GM21390 (cell line): ENCODE data around the gene VEZF1.

ENCODE experiments used
- ATAC-seq: cut with Tn5 transposase; IDR thresholded peaks from one replicate; pipeline ENCODE4 v1.9.1; 2021; ENCODE audit not compliant: unreplicated experiment

VEZF1 gene

DNA sequence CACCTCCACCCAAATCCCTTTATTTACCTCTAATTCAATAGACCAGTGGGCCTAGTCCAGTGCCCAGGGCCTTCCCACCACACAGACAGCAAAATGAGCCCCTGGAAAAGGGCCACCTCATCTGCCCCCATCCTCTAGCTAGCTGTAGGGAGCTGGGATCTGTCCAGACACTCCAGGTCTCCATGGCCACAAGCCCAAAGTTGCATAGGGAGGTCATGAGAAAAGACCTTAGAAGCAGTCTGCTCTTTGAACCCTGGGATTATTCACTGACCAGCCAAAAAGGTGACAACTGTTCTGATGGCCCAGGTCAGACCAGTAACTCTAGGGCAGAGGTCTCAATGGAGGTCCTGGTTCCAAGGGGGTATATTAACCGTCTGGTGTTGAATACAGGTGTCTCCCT is 34.8 kb downstream of the VEZF1 start:
- ATAC-seq: no peak

DNA sequence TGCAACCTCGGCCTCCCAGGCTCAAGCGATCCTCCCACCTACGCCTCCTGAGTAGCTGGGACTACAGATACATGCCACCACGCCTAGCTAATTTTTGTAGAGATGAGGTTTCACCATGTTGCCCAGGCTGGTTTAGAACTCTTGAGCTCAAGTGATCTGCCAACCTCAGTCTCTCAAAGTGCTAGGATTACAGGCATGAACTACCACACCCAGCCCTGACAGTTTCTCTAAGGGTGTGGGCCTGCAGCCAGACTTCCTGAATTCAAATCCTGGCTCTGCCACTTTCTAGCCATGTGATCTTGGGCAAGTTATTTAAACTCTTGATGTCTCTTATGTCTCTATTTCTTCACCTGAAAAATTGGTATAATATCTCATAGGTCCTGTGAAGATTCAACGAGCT is 38.4 kb downstream of the VEZF1 start:
- ATAC-seq: no peak

DNA sequence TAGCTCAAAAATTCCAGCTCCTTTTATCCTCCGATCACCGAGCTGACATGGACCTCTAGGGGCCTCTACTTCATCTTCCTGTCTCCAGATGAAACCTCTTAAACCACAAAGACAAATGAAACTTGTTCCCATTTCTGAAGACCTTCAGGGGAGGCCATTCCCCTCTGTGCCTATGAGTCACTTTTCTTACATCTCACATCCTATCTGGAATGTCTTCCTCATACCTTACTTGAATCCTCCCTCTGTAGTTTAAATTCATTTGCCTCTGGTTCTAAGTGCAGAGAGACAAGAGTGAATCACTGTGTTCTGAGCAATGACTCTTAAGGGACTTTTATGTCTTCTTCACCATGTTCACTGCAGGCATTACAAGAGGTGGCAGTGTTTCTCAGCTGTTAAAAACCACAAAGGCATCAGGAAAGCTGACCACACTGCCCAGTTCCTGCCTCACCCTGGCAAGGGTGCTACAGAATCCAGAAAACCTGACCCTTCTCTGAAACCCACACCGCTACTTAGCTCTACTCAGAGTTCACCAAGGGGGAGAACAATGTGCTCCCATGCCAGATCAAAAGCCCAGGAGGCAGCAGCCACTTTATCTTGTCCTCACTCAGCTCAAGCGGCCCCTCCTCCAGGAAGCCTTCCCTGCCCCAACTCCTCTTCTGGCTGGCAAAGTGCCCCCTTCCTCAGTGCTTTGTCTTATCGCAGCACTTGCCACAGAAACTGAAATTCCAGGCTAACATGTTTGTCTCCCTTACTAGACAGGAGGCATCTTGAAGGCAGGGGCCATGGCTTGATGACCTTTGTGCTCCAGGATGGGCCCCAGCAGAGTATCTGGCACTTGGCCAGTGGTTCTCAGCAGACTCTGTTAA is 39.3 kb downstream of the VEZF1 start:
- no peak for ATAC-seq

DNA sequence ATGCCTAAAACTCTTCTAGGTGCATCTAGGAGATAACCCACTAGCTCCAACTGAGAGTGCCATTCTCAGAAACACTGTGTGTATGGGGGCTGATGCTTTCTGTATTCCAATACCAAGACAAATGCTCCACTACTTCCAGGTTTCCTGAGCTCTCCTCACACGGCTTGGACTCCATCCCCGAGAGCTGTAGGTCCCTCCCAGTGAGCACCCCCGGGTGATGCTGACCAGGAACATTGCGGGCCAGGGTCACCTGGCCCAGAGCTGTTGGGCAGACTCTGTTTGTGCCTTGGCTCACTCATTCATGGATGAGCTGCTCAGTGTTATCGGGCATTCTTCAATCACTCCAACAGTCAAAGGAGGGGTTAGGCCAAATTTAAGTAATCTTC is 39.9 kb downstream of the VEZF1 start:
- ATAC-seq: no peak

DNA sequence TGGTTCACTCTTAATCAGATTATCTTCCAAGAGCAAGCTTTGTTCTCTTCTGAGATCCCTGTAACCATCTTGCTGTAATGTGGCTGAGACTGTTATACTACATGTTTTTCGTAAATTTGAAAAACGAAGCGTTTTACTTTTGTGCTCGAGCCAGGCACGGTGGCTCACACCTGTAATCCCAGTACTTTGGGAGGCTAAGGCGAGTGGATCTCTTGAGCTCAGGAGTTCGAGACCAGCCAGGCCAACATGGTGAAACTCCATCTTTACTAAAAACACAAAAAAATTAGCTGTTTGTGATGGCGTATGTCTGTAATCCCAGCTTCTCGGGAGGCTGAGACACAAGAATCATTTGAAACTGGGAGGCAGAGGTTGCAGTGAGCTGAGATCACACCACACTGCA is 40.7 kb downstream of the VEZF1 start:
- ATAC-seq: no peak

DNA sequence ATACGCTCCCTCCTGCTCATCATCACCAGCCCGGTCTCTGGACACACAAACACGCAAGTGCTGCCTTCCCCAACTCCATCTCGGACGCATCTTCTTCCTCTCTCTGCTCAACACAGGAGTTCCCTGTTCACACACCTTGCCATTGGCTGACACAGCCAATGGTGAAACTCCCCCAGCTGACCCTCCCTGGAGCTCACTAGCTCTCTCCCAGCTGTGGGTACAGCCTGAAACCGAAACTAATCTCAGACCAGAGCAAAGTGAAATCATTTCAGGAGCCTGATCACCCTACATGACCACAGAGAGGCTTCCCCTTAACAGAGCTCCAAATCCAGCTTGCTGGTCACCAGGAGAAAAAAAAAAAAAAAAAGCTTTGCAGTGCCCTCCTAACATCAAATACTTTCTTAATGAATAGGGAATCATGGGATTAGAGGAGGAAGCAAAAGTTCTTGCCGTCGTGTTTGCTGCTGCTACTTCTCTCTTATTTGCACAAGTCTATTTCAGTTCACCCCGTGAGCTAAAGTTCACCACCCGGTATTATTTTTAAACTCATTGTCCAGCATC is 41.2 kb downstream of the VEZF1 start:
- ATAC-seq: peak; percentile 90

DNA sequence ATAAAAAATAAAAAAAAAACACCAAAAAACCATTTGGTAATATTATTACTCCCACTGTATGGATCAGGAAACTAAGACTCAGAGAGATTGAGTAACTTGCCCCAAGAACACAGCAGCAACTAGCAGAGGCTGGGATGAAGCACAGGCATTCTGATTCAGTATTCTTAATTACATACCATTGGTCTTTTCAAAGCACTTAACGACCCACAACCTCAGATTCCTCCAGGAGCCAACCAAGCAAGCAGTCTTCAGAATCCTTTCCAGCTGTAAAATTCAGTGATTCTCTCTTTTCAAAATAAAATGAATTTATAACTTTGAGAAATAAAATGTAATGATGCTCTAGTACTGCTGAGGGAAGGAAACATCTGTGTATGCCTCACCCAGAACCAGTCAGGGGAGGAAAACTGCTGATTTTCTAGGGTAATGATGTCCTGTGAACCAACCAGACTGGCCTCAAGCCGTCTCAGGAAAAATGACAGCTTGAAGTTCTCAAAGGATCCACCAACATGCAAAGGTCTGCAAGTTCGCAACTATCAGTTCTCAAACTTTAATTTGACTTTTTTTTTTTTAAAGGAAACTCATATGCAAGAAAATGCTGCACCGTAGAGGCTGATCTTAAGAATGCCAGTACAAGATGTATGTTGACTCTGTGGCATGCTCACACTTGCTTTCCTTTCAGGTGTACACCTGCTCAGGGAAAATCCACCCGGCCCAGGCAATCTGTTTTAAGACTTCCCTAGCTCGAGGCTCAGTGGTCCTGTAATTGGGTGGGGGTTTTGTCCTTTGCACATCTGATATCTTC is 41.9 kb downstream of the VEZF1 start:
- ATAC-seq: no peak

DNA sequence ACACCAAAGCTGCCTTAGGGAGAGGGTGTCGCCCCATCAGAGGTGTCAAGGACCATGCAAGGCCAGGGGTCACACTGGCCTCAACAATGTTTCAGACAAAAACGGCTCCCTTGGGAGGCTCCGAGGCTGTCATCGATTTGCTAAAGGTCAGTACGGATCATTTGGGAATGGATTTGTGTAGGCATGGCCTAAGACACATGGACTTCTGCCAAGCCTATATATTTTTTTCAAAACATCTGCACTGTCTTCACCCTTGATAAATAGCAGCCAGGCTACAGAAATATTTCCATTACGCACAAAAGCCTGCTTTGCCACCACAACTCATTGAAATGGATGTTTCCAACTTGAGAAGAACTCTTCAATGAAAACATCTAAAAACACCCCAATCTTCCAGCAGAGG is 43.1 kb downstream of the VEZF1 start:
- no peak for ATAC-seq

DNA sequence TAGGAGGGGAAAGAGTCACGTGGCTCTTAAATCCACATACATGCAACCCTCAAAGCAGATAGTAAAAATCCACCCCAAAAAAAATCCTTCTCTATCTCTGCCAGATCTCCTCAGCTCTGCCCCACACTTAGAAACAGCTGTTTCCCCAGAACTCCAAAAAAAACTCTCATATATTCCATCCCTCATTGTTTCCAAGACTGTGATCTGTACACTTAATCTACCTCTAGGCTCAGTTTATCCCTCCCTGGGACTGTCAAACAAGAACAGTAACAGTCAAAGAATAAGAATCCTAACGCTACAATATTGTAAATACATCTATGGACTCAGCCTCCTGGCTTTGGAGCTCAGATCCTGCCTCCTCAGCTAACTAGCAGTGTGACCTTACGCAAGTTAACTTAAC is 44.4 kb downstream of the VEZF1 start:
- ATAC-seq: no peak

DNA sequence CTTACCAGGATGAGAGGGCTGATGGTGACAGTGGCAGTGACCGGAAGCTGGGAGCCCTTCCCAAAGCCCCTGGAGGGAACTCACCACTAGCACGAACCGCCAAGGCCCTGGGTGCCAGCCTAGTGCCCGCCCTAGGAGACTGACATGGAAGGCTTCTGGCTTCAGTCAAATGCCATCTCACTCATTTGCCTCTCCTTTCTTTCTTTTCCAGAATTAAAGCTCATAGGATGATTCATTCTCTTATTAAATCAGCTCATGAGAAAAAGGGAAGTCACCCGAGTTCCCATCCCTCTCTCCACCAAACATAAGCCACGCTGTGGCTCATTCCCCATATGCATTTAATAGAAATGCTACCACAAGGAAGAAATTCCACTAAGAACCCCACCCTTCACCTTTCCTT is 44.9 kb downstream of the VEZF1 start:
- ATAC-seq: no peak

DNA sequence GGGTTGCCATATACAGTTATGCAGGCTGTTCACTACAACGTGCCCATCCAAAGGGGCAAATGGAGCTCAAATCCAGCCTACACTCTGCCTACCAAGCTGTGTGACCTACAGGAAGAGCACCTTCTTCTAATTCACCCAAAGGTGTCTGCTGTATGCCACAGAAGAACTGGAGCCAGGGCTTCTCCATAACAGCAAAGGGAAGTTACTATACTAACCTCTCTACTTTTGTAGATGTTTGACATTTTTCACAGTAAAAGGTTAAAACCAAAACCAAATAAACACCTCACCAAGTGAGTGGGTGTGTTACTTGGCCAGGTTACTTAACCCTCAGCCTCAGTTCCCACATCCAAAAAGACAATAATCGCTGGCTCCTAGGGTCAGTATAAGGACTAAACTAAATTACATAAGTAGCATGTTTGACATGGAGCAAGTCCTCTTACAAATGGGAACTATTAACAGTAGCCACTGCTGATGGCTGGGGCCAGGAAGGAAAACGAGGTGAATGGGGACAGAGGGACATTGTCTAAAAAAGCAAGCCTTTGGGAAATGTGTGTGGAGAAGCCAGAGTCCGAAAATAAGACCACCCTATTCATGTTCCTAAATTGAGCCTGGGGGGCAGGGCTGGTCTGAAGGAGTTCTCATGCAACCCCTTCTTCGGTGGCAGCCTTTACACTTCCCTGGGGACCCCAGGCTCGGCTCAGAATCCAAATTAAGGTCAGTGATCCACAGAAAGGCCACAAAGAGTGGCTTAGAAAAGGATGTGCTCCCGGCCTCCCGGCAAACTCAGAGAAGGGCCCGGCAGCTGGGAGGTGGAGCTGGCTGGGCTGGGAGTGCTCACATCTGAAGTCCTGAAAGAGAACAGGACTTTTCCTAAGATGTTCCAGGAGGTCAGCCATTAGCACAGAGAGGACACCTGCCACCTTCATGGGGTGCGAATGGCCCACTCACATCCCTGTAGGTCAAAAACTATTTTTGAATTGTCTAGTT is 46.4 kb downstream of the VEZF1 start:
- no peak for ATAC-seq

DNA sequence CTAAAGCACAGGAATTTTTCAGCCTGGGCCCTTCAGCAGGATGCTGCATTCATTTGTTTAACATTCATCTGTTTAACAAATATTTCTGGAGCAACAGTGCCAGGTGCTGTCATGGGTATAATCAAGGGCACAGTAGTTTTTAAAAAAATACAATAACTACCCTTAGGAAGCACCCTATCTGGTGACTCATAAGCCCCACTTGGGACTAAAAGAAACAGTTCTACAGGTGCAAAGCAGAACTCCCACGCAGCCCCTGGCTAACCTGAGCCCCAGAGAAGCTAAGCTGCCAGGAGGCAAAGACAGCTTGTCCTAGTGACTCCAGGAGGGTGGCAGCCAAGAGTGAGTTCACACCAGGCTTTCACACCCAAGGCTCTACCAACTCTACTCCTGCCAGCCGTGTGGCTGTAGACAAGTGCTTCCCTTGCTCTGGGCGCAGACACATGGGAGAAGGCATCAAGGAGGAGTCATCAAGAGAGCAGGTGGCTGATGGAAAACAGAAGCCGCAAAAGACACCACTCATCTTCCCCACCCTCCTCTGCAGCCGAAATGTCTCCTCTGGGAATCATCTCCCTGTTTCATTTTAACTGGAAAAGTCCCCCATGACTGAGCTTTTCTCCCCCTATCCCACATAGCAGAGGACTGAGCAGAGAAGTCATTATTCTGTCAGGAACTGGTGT is 47.3 kb downstream of the VEZF1 start:
- no peak for ATAC-seq

DNA sequence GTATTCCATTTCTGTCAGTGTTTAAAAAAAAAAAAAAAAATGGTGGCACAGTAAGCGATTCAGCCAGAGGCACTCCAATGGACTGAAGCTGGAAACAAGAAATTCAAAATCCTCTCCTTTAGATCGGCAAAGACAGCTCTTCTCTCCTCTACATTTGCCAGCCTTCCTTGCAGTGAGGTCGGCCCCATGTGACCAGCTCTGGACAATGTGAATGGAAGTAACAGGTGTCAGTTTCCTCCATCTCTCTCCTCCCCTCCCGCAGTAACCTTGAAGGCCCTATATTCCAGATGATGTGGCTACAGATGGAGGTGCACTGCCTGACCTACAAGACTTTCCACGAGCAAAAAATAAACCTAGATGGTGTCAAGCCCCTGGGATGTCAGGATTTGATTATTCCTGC is 47.8 kb downstream of the VEZF1 start:
- no peak for ATAC-seq

DNA sequence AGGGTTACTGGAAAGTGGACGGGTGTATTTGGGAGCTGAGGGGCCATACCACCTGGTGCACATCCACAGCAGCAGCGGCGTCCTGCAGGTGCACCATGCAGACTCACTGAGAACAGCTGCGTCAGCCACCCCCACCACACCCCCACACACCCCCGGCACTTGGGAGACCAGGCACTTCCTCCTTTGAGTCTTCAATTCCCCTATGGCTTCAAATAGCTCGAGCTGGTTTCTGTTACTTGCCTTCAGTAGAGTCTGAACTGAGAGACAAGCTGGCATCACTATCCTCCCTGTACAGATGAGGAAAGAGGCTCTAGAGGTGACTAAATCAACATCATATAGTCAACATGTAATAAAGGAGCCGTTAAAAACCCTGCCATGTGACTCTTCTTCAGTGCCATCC is 48.3 kb downstream of the VEZF1 start:
- peak; percentile 73 for ATAC-seq

DNA sequence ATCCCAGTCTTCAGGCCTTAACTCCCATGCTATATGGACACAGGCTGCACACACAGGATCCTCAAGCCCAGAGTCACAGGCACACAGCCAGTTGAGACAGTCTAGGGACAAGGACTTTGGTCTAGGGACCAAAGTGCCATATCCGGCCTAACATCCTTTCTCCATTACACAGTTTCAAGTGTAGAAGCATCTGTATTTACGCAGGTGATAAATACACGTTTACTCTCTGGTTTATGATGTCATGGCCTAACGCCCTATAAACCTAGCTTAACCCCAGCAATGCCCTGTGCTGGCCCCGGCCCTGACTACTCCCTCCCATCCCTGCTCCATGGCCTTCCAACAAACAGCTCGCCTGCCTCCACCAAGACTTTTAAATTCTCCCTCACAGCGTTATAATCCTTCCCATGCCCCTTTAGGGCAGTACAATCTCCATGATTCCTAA is 50.0 kb downstream of the VEZF1 start:
- ATAC-seq: no peak

DNA sequence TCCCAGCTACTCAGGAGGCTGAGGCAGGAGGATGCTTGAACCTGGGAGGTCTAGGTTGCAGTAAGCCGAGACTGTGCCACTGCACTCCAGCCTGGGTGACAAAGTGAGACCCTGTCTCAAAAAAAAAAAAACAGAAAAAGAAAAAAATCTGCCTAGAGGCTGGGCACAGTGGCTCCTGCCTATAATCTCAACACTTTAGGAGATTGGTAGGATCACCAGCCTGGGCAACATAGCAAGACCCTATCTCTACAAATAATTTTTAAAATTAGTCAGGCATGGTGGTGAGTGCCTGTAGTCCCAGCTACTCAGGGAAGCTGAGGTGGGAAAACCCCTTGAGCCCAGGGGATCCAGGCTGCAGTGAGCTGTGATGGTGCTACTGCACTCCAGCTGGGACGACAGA is 50.6 kb downstream of the VEZF1 start:
- ATAC-seq: no peak

DNA sequence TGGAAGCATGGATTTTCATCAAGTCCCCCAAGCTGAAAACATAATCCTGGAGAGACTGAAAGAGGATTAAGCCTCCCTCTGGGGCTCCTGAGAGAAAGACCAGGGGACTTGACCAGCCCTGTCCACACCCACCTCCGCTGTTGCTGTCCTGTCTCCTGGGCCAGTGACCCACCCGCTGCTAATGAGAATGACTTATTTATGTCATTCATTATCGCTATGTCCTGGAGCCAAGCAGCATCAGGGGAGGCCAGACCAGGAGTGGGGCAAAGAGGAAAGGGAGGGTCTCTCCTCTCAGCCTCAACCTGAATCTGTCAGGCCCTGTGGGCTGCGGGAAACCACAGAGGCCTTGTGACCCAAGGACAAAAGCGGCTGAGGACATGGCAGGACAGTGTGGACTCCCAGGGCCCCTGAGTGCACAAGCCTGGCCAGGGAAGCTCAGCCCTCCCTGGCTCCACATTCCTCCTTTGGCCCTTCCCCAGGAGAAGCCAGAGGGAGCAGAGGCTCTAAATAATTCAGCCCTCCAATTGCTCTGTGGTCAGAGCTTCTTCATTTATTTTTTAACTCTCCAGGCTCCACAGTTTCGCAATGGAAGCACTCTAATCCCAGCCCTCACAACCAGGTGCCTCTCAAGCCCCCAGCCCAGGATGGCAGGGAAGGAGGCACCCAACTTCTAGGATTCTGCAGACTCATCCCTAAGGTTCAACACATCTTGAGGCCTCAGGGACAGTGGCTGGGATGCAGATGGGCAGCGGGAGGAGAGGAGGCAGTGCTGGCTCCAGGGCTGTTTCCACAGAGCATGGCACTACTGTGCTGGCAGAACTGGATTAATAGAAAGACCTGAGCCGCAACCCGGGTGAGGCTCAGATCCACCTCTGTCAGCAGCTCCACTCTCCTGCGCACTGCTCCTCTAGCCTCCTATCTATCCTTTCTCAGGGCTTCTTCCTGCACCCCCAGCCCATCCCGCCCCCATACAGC is 51.9 kb downstream of the VEZF1 start:
- ATAC-seq: no peak

DNA sequence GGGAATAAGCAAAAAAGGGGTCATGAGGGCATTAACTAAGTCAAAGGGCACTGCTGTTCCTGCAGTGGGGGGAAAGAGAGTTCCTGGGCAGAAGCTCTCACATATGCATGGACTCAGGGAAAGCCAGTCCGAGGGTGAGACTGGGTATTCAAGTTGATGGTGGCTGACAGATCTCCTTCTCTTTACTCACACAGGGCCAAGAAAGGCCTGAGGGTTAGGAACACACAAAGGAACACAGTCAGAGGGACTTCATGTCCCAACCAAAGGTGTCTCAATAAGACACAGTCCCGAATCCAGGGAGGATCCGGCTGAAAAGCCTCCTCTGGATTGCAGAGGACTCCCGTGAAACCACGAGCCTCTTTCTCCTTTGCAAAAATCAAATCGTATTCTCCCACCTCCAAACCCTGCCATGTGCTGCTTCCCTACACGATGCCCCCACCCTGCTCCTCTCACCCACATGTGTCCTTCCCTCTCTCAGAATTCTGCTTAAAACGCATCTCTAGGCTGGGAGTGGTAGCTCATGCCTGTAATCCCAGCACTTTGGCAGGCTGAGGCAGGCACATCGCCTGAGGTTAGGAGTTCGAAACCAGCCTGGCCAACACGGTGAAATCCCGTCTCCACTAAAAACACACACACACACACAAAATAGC is 56.4 kb downstream of the VEZF1 start:
- no peak for ATAC-seq

DNA sequence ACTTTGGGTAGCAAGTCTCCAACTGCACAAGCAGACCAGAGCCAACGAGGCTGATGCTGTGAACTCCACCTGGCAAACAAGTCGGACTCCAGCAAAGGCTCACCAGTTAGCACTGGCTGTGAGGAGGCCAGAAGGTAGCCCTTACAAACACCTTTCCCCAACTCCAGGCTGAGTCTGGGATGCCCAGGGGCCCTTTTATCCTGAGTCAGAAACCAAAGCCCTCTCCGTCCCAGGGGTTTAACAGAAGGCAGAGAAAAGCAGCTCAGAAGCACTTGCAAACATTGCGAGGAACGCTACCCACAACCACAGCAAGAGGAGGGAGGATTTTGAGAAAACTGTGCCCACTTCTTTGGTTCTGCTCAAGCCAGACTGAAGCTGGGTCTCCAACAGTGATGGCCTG is 57.8 kb downstream of the VEZF1 start:
- no peak for ATAC-seq
